ENCODE results near the gene ADARB2. TPM values are rescaled to one million over a fixed set of nuclear protein-coding genes. Genes with fewer than 3 reads are reported as not detected.
"Not testable (repeated sequence)": the region's sequence is repeated elsewhere in the genome, so short reads cannot be mapped to it uniquely, and the experiment has no call there.

Gene ADARB2
- total RNA-seq, 1 experiment from 2014 or later, result not detected

DNA sequence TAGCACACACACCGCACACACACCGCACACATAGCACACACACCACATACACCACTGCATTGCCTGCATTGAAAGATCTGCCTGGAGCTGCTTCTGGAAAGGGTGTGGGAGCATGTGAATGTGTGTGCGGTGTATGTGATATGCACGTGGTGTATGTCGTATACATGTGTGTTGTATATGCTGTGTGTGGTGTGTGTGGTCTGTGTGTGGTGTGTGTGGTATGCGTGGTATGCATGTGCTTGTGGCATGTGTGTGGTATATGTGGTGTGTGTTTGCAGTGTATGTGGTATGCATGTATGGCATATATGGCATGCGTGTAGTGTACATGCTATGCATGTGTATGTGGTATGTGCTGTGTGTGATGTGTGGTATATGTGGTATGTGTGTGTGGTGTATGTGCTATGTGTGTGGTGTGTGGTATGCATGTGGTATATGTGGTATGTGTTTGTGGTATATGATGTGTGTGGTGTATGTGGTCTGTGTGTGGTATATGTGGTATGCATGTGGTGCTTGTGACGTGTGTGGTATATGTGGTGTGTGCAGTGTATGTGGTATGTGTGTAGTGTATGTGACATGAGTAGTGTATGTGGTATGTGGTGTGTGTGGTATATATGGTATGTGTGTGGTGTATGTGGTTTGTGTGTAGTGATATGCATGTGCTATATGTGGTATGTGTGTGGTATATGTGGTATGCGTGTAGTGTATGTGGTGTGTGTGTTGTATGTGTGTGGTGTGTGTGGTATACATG is 505.0 kb downstream of the ADARB2 start:
- in situ Hi-C loops (cut with HindIII; ENCODE audit: low pct_unique_long_range_greater_than_20kb, low sequenced_read_pairs), result no loop called here
- DNase-seq (ENCODE audit: low read depth), result no peak

GRCh38 chr10:1230592-1231275 is 506.6 kb downstream of the ADARB2 start:
- DNase-seq (ENCODE audit: low read depth), result no peak
- in situ Hi-C loops (cut with HindIII; ENCODE audit: low pct_unique_long_range_greater_than_20kb, low sequenced_read_pairs), result no loop called here

DNA sequence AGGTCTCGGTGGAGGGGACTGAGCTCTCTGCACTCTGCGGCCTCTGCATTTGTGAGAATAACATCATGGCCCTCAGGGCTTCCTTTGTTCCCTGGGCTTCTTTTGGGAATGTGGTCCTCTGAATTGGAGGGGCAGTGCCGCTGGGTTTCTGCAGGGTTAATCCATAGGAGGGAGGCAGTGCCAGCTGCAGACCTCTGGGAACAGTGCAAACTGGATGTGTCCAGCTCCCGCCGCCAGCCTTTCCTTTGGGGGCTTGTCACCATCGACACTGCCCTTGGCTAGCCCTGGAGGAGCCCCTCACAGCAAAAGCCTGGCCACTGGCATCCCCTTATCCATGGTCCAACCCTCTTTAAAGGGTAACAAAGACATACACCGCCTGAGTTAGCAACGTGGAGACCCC is 507.2 kb downstream of the ADARB2 start:
- no peak for DNase-seq (ENCODE audit: low read depth)
- in situ Hi-C loops (cut with HindIII; ENCODE audit: low pct_unique_long_range_greater_than_20kb, low sequenced_read_pairs), result no loop called here

DNA sequence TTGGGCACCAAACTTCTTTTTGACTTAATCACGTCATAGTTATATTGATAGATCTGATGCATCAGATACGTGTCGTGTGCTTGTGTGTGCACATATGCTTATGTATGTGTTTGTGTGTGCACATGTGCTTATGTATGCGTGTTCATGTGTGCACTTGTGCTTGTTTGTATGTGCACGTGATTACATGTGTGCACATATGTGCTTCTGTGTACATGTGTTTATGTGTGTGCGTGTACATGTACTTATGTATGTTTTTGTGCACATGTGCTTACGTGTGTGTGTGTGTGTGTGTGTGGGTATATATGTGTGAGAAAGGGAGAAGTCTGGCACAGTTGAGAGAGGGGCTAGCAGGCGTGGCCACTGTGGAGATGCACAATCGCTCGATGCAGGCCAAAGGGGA is 507.8 kb downstream of the ADARB2 start:
- DNase-seq (ENCODE audit: low read depth), result no peak
- in situ Hi-C loops (cut with HindIII; ENCODE audit: low pct_unique_long_range_greater_than_20kb, low sequenced_read_pairs), result no loop called here

DNA sequence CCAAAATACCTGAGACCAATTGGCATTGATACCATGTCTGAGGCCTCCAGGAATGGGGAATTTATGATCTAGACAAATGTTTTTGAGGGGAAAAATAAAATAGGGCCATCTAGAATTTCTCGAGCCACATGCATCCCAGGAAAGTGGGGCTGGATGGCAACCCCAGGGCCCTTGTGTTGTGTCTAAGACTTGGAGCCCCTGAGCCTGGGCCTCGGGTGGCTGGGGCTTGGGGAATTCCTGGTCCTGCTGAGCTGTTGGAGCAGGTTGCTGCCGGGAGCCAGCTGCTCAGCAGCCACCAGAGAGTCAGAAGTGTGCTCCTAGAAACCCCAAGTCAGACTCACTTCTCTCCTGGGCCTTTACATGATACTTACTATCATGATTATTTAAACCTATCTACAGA is 508.2 kb downstream of the ADARB2 start:
- no peak for DNase-seq (ENCODE audit: low read depth)
- in situ Hi-C loops (cut with HindIII; ENCODE audit: low pct_unique_long_range_greater_than_20kb, low sequenced_read_pairs), result no loop called here

DNA sequence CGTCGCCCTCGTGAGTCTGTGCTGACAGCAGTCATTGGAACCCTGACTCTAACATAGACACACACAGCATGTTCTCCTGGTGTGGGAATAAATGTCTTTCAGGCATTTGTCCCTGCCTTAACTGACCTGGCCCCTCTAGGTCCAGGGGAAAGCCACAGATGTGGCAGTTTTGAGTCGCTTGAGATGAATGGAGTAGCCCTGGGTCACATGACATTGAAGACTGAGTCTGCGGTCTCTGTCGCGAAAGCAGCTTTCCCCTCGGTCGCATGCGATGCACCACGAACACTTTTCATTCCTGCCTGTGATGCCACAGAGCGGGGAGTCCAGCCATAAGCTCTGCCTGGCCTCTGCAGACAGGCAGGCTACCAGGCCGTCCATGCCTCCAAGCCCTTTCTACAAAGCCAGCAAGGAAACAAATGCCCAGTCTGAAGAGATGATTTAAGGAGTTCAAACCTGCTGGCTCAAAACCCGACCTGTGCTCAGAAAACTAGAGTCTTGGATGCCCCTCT is 508.8 kb downstream of the ADARB2 start:
- in situ Hi-C loops (cut with HindIII; ENCODE audit: low pct_unique_long_range_greater_than_20kb, low sequenced_read_pairs), result no loop called here

GRCh38 chr10:1227510-1228402 is 509.6 kb downstream of the ADARB2 start:
- DNase-seq (ENCODE audit: low read depth), result no peak
- in situ Hi-C loops (cut with HindIII; ENCODE audit: low pct_unique_long_range_greater_than_20kb, low sequenced_read_pairs), result no loop called here

More for the DNA sequence above, 508.8 kb downstream of the ADARB2 start:
- no peak for DNase-seq (ENCODE audit: low read depth)

DNA sequence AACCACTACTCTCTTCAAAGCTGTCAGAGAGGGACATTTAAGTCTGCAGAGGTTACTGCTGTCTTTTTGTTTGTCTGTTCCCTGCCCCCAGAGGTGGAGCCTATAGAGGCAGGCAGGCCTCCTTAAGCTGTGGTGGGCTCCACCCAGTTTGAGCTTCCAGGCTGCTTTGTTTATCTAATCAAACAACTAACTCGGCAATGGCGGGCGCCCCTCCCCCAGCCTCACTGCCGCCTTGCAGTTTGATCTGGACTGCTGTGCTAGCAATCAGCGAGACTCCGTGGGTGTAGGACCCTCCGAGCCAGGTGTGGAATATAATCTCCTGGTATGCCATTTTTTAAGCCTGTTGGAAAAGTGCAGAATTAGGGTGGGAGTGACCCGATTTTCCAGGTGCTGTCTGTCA is 510.4 kb downstream of the ADARB2 start:
- in situ Hi-C loops (cut with HindIII; ENCODE audit: low pct_unique_long_range_greater_than_20kb, low sequenced_read_pairs); DNase-seq (ENCODE audit: low read depth): not testable (repeated sequence)

GRCh38 chr10:1219874-1220273 is 517.5 kb downstream of the ADARB2 start:
- in situ Hi-C loops (cut with HindIII; ENCODE audit: low pct_unique_long_range_greater_than_20kb, low sequenced_read_pairs); DNase-seq (ENCODE audit: low read depth): not testable (repeated sequence)

DNA sequence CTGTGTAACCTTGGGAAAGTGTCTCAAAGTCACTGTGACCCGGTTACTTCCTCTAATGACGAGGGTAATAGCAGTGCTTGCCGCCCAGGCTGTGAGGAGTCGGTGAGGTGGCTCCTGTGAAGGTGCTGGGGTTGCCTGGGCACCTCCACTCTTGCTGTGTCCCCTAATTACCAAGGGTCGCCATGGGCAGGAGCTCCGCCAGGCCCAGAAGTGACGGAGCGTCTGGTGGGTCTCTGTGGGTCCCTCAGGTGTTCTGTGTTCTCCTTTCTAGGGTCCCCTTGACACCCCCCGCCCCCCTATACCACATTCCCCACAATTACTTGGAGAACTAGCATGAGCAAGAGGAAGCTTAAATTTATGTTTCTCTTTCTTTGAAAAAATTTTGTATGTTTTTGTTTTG is 519.7 kb downstream of the ADARB2 start:
- in situ Hi-C loops (cut with HindIII; ENCODE audit: low pct_unique_long_range_greater_than_20kb, low sequenced_read_pairs), result no loop called here
- no peak for DNase-seq (ENCODE audit: low read depth)

- DNase-seq (ENCODE audit: low read depth), result no peak
- in situ Hi-C loops (cut with HindIII; ENCODE audit: low pct_unique_long_range_greater_than_20kb, low sequenced_read_pairs), result no loop called here
These were observed 520.1 kb downstream of the ADARB2 start for GRCh38 chr10:1217237-1217587.

DNA sequence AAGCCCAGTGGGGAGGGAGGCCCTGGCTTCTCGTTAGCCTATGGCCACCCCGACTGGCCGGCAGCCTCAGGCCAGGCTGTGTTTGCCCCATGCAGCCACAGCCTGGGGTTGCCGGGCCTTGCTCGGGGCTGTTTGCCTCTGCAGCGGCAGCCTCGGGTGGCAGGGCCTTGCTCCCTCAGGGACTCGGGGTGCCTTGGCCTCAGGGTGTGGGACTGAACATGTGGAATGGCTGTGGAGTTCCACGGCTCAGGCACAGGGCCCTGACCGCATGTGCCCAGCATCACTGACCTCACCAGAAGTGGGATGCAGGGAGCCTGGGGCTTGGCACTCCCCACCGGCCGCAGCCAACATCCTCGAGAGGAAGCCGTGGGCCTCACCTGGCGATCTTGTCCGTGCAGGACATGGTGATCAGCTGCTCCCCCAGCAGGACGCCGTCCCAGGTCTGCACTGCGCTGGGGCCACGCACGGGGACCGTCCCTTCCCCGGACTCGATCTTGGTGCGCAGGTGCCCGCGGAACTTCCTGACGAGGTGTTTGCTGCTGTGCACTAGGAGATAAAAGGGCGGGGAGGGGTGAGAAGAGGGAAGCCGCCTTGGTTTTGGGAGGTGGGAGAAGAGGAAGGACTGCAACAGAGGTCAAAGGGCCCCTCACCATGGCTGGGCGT is 520.6 kb downstream of the ADARB2 start:
- DNase-seq (ENCODE audit: low read depth), result no peak
- in situ Hi-C loops (cut with HindIII; ENCODE audit: low pct_unique_long_range_greater_than_20kb, low sequenced_read_pairs), result no loop called here

DNA sequence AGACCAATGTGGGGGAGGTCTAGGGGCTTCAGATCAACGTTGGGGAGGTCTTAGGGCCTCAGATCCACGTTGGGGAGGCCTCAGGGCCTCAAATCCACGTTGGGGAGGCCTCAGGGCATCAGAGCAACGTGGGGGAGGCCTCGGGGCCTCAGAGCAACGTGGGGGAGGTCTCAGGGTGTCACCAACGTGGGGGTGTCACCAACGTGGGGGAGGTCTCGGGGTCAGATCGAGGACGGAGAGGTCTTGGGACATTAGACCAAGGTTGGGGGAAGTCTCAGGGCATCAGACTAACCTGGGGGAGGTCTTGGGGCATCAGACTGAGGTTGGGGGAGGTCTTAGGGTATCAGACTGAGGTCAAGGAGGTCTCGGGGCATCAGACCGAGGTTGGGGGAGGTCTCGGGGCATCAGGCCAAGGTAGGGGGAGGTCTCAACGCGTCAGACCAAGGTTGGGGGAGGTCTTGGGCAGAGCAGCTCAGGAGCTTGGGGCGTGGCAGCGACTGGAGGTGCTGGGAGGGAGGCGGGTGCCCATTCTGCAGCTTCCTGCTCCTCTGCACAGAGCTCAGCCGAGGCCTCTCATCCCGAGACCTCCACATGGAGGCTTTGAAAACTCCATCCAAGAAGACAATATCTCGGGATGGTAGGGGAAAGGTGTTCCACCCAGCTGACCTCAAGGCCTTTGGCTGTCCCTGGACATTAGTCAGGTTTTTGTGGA is 521.3 kb downstream of the ADARB2 start:
- no peak for DNase-seq (ENCODE audit: low read depth)
- in situ Hi-C loops (cut with HindIII; ENCODE audit: low pct_unique_long_range_greater_than_20kb, low sequenced_read_pairs), result no loop called here

- in situ Hi-C loops (cut with HindIII; ENCODE audit: low pct_unique_long_range_greater_than_20kb, low sequenced_read_pairs), result no loop called here
- DNase-seq (ENCODE audit: low read depth), result no peak
These were observed 522.3 kb downstream of the ADARB2 start for GRCh38 chr10:1214882-1215540.

DNA sequence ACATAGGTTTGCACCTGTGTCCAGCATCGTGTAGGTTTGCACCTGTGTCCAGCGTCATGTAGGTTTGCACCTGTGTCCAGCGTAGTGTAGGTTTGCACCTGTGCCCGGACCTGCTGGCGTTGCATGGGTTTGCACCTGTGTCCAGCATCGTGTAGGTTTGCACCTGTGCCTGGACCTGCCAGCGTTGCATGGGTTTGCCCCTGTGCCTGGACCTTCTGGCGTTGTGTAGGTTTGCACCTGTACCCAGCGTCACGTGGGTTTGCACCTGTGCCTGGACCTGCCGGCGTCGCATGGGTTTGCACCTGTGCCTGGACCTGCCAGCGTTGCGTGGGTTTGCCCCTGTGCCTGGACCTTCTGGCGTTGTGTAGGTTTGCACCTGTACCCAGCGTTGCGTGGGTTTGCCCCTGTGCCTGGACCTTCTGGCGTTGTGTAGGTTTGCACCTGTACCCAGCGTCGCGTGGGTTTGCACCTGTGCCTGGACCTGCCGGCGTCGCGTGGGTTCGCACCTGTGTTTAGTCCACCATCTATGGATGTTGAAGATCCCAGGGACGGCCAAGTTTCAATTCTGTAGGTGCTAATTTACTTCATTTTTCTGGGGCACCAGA is 523.2 kb downstream of the ADARB2 start:
- no peak for DNase-seq (ENCODE audit: low read depth)
- in situ Hi-C loops (cut with HindIII; ENCODE audit: low pct_unique_long_range_greater_than_20kb, low sequenced_read_pairs), result no loop called here

- in situ Hi-C loops (cut with HindIII; ENCODE audit: low pct_unique_long_range_greater_than_20kb, low sequenced_read_pairs), result no loop called here
- DNase-seq (ENCODE audit: low read depth), result no peak
These were observed 523.9 kb downstream of the ADARB2 start for GRCh38 chr10:1213252-1214070.
